ENCODE data around the gene MAPKBP1.

Gene MAPKBP1

DNA sequence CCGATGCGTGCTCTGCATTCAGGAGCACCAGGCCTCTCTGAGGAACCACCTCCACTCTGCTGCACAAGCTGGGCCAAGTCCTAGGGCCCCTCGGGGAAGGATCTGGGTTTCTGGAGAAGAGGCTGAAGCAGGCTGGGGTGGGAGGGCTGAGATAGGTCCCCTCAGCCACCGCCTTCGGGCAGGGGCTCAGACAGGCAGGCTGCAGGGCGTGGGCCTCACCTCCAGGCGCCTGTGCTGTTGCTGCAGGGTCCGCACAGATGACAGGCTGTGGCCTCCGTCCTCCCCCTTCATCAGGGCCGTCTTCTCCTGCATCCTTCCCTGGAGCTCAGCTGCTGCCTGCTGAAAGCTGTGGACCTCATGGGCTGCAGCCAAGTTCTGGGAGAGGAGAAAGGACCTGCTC, 79.5 kb downstream of the MAPKBP1 start:
- no peak for TF ChIP-seq CTCF (IDR thresholded peaks at IDR 0.05; ENCODE audit: borderline replicate concordance, insufficient read depth, low read depth, low read length)
- H3K4me3 ChIP-seq (ENCODE audit: low read depth, low read length): no peak overlapping the region

DNA sequence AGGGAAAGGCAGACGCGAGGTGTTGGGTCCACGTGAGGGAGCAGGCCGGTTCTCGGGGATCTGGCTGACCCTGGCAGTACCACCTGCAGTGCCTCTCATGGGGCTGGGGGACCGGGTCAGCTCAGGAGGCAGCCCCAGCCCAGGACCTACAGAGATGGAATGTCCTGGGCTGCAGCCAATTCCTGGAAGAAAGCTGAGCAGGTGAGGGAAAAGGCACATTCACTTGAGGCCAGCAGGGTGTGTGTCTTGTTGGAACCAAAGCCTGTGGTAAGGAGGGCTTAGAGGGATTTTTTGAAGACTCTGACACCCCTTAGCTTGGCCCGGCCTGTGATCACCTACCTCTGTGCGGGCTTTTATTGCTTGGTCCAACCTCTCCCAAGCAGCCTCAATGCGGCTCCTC, 80.2 kb downstream of the MAPKBP1 start:
- H3K4me3 ChIP-seq (ENCODE audit: low read depth, low read length): no peak overlapping the region
- TF ChIP-seq CTCF (IDR thresholded peaks at IDR 0.05; ENCODE audit: borderline replicate concordance, insufficient read depth, low read depth, low read length): no peak

- TF ChIP-seq CTCF (IDR thresholded peaks at IDR 0.05; ENCODE audit: borderline replicate concordance, insufficient read depth, low read depth, low read length): no peak
- no peak overlapping the region for H3K4me3 ChIP-seq (ENCODE audit: low read depth, low read length)
Observed at GRCh38 chr15:41855261-41855961, 81.1 kb downstream of the MAPKBP1 start.

- no peak for TF ChIP-seq CTCF (IDR thresholded peaks at IDR 0.05; ENCODE audit: borderline replicate concordance, insufficient read depth, low read depth, low read length)
- H3K4me3 ChIP-seq (ENCODE audit: low read depth, low read length): no peak overlapping the region
Observed at GRCh38 chr15:41856262-41856661, 82.0 kb downstream of the MAPKBP1 start.

DNA sequence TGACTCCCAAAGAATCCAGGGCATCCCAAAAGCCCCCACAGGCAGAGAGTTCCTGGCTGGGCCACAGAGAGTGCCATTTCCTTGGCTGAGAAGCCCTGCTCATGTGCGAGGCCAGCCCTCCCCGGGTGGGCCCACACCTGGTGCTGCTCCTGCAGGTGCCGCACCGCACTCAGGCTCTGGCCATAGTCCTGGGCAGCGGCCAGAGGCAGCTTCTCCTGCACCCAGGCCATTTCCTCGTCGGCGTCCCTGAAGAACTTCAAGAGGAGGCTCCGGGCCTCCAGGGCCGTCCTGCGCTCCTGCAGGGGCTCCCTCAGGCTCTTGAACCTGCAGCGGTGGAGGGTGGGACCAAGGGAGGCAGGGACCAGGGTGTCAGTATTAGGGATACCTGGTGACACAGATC, 82.4 kb downstream of the MAPKBP1 start:
- no peak for TF ChIP-seq CTCF (IDR thresholded peaks at IDR 0.05; ENCODE audit: borderline replicate concordance, insufficient read depth, low read depth, low read length)
- no peak overlapping the region for H3K4me3 ChIP-seq (ENCODE audit: low read depth, low read length)

DNA sequence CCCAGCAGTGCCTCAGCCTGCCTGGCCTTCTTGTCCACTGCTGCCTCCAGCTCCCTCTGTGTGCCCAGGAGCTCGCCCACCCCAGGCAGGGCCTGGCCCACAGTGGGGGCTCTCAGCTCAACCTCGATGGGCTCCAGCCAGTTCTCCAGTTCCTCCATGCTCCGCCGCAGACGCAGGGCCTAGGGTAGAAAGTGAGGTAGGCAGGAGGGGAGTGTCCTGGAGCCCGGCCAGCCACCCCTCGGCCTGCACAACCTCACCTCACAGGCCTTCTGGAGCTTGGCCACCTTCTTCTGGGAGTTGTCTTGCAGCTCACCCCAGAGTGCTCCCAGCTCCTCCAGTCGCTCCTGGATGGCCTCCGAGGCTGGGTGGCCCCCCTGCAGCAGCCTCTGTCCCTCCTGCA, 83.0 kb downstream of the MAPKBP1 start:
- H3K4me3 ChIP-seq (ENCODE audit: low read depth, low read length): no peak overlapping the region
- no peak for TF ChIP-seq CTCF (IDR thresholded peaks at IDR 0.05; ENCODE audit: borderline replicate concordance, insufficient read depth, low read depth, low read length)

GRCh38 chr15:41858756-41859155, 84.5 kb downstream of the MAPKBP1 start:
- H3K4me3 ChIP-seq (ENCODE audit: low read depth, low read length): no peak overlapping the region
- no peak for TF ChIP-seq CTCF (IDR thresholded peaks at IDR 0.05; ENCODE audit: borderline replicate concordance, insufficient read depth, low read depth, low read length)

Data from GM12875 (cell line).